ENCODE measurements around the gene JAKMIP2. TPM values are rescaled to one million over a fixed set of nuclear protein-coding genes. Genes with fewer than 3 reads are reported as not detected.

JAKMIP2 gene
- total RNA-seq, 1 experiment from 2014 or later, result 6.4 TPM

GRCh38 chr5:147740864-147741263 lies 41.7 kb downstream of the JAKMIP2 start:
- Histone ChIP-seq H3K9me3 (ENCODE audit: control insufficient read depth, low read depth, low read length) (no peaks in the 10 kb centered on the region), H4K20me1 (ENCODE audit: control insufficient read depth, insufficient read depth, insufficient read length) (no peaks in the 10 kb centered on the region), H3K4me2 (ENCODE audit: insufficient read depth, insufficient read length, low read length) (no peak overlapping the region), H3K4ac (ENCODE audit: low read depth, low read length) (no peak overlapping the region), H3K23me2 (ENCODE audit: insufficient read length, low read depth, low read length, poor library complexity, severe bottlenecking) (no peaks in the 10 kb centered on the region), H3T11ph (ENCODE audit: low read length) (no peak overlapping the region), H4K91ac (ENCODE audit: insufficient read length, low read depth, low read length) (no peak overlapping the region), H2BK20ac (ENCODE audit: low read depth, low read length, poor library complexity, severe bottlenecking) (no peak overlapping the region), H2BK120ac (ENCODE audit: low read depth, low read length, poor library complexity, severe bottlenecking) (no peak overlapping the region), H3K9ac (ENCODE audit: extremely low read depth, insufficient read length, low read length) (no peak overlapping the region), H3K4me1 (ENCODE audit: insufficient read depth, low read length) (no peaks in the 10 kb centered on the region), H3K27ac (ENCODE audit: insufficient read length, low read depth, low read length) (no peak overlapping the region), H3K56ac (ENCODE audit: insufficient read length, low read depth, low read length) (no peak overlapping the region), H2AFZ (ENCODE audit: low read length) (no peak overlapping the region), H4K5ac (ENCODE audit: insufficient read length, low read depth, low read length) (no peak overlapping the region), H2BK15ac (ENCODE audit: low read depth, low read length) (no peak overlapping the region), H3K79me1 (ENCODE audit: insufficient read depth, low read depth, low read length, poor library complexity, severe bottlenecking) (no peaks in the 10 kb centered on the region), H3K23ac (ENCODE audit: insufficient read length, low read depth, low read length) (no peak overlapping the region), H3K27me3 (ENCODE audit: insufficient read depth, low read length) (no peaks in the 10 kb centered on the region), H4K8ac (replicated peaks; ENCODE audit: insufficient read length, low read depth, low read length) (no peak overlapping the region), H3K18ac (ENCODE audit: insufficient read length, low read depth, low read length) (no peak overlapping the region), H2AK5ac (ENCODE audit: insufficient read length, low read length) (no peak overlapping the region), H2BK12ac (ENCODE audit: insufficient read length, low read depth, low read length) (no peak overlapping the region), H3K79me2 (ENCODE audit: insufficient read depth, low read length) (no peaks in the 10 kb centered on the region), H3K14ac (ENCODE audit: insufficient read depth, low read length) (no peak overlapping the region), H2BK5ac (ENCODE audit: insufficient read length, low read length) (no peak overlapping the region)
- no peak overlapping the region for H3K4me3 Mint-ChIP-seq
- no peaks in the 10 kb centered on the region for H3K36me3 Mint-ChIP-seq (ENCODE audit: insufficient read depth in 1 of 3, low read depth in 3 of 3)
- no peaks in the 10 kb centered on the region for H3K27me3 Mint-ChIP-seq (ENCODE audit: low read depth)
- WGBS (ENCODE audit: extremely low coverage, insufficient read length, low lambda C conversion rate), result no CpG with 5 or more reads among the region's 4 CpGs
- no peak; the same call in 1 of the 3 replicates for TF ChIP-seq CTCF (conservative IDR thresholded peaks at IDR 0.05)
- DNase-seq, result no peak
- no peaks in the 10 kb centered on the region for H3K9me3 Mint-ChIP-seq
- H3K27ac Mint-ChIP-seq, result no peak overlapping the region
- H3K4me1 Mint-ChIP-seq, result peaks cover 2 to 13% of the 10 kb centered on the region in 2 experiments
